HEK293 (cell line): ENCODE data around the gene SEC11A.

Experiments
- ATF2 ChIP-seq: fragments of 450-650 bp; formaldehyde crosslinking; IDR thresholded peaks from 2 replicates; pipeline ENCODE4 v1.5.1; 2016; ENCODE audit warnings: missing biosample characterization, missing genetic modification characterization, low read depth
- BCL11A ChIP-seq: fragments of 450-650 bp; formaldehyde crosslinking; IDR thresholded peaks from 2 replicates; pipeline ENCODE4 v1.5.1; 2016; ENCODE audit warnings: low read depth, missing biosample characterization, missing genetic modification characterization
- BCL6B ChIP-seq: fragments of 450-650 bp; formaldehyde crosslinking; IDR thresholded peaks from 2 replicates; pipeline ENCODE4 v1.5.1; 2017; ENCODE audit warnings: missing biosample characterization, missing genetic modification characterization
- CTCF ChIP-seq: fragments of 450-650 bp; formaldehyde crosslinking; IDR thresholded peaks from 2 replicates; pipeline ENCODE4 v1.5.1; 2016; ENCODE audit warnings: missing biosample characterization, missing genetic modification characterization
- KLF16 ChIP-seq: fragments of 450-650 bp; formaldehyde crosslinking; IDR thresholded peaks from 2 replicates; pipeline ENCODE4 v1.5.1; 2017; ENCODE audit warnings: missing biosample characterization, missing genetic modification characterization
- OVOL3 ChIP-seq: fragments of 450-650 bp; formaldehyde crosslinking; IDR thresholded peaks from 2 replicates; pipeline ENCODE4 v1.5.1; 2016; ENCODE audit warnings: missing biosample characterization, missing genetic modification characterization
- PRDM1 ChIP-seq: fragments of 450-650 bp; formaldehyde crosslinking; IDR thresholded peaks from 2 replicates; pipeline ENCODE4; 2016; ENCODE audit warnings: missing biosample characterization, missing genetic modification characterization
- SCRT1 ChIP-seq: fragments of 450-650 bp; formaldehyde crosslinking; IDR thresholded peaks from 2 replicates; pipeline ENCODE4 v1.5.1; 2016; ENCODE audit warnings: missing biosample characterization, missing genetic modification characterization, borderline replicate concordance
- SP3 ChIP-seq: fragments of 450-650 bp; formaldehyde crosslinking; IDR thresholded peaks from 2 replicates; pipeline ENCODE4 v1.5.1; 2016; ENCODE audit warnings: missing biosample characterization, missing genetic modification characterization
- YY1 ChIP-seq: fragments of 450-650 bp; formaldehyde crosslinking; IDR thresholded peaks from 2 replicates; pipeline ENCODE4 v1.5.1; 2018; ENCODE audit warnings: missing biosample characterization, missing genetic modification characterization
- ZBTB11 ChIP-seq: fragments of 450-650 bp; formaldehyde crosslinking; conservative IDR thresholded peaks from 2 replicates; pipeline ENCODE4 v1.5.1; 2016; ENCODE audit warnings: low read depth, missing biosample characterization, missing genetic modification characterization
- ZBTB26 ChIP-seq: fragments of 450-650 bp; formaldehyde crosslinking; optimal IDR thresholded peaks from 2 replicates; pipeline ENCODE3; 2016; ENCODE audit warnings: missing biosample characterization, mild to moderate bottlenecking, missing genetic modification characterization
- ZNF169 ChIP-seq: fragments of 450-650 bp; formaldehyde crosslinking; IDR thresholded peaks from 2 replicates; pipeline ENCODE4 v1.5.1; 2016; ENCODE audit warnings: missing biosample characterization, missing genetic modification characterization
- ZNF174 ChIP-seq: fragments of 450-650 bp; formaldehyde crosslinking; IDR thresholded peaks from 2 replicates; pipeline ENCODE4 v1.5.0; 2017; ENCODE audit warnings: missing biosample characterization, mild to moderate bottlenecking, missing genetic modification characterization
- ZNF202 ChIP-seq: fragments of 450-650 bp; formaldehyde crosslinking; IDR thresholded peaks from 2 replicates; pipeline ENCODE4 v1.5.1; 2016; ENCODE audit warnings: missing biosample characterization, missing genetic modification characterization, borderline replicate concordance
- ZNF280C ChIP-seq: fragments of 450-650 bp; formaldehyde crosslinking; IDR thresholded peaks from 2 replicates; pipeline ENCODE4 v1.5.1; 2016; ENCODE audit warnings: missing biosample characterization, missing genetic modification characterization
- ZNF324 ChIP-seq: fragments of 450-650 bp; formaldehyde crosslinking; IDR thresholded peaks from 2 replicates; pipeline ENCODE4 v1.5.1; 2016; ENCODE audit warnings: missing biosample characterization, missing genetic modification characterization
- ZNF350 ChIP-seq: fragments of 450-650 bp; formaldehyde crosslinking; IDR thresholded peaks from 2 replicates; pipeline ENCODE4 v1.5.0; 2017; ENCODE audit warnings: missing biosample characterization, mild to moderate bottlenecking, missing genetic modification characterization
- ZNF426 ChIP-seq: fragments of 450-650 bp; formaldehyde crosslinking; IDR thresholded peaks from 2 replicates; pipeline ENCODE4 v1.5.1; 2017; ENCODE audit warnings: missing biosample characterization, missing genetic modification characterization, mild to moderate bottlenecking, inconsistent platforms, moderate library complexity
- ZNF473 ChIP-seq: fragments of 450-650 bp; formaldehyde crosslinking; IDR thresholded peaks from 2 replicates; pipeline ENCODE4 v1.5.1; 2017; ENCODE audit warnings: missing biosample characterization, missing genetic modification characterization
- ZNF626 ChIP-seq: fragments of 450-650 bp; sonication (Bioruptor Pico); formaldehyde crosslinking; IDR thresholded peaks from 2 replicates; pipeline ENCODE4 v1.5.1; 2018; ENCODE audit warnings: missing biosample characterization, missing genetic modification characterization, inconsistent platforms
- ZNF639 ChIP-seq: fragments of 450-650 bp; formaldehyde crosslinking; IDR thresholded peaks from 2 replicates; pipeline ENCODE4 v1.5.1; 2016; ENCODE audit warnings: missing biosample characterization, missing genetic modification characterization
- ZNF658 ChIP-seq: fragments of 450-650 bp; formaldehyde crosslinking; IDR thresholded peaks from 2 replicates; pipeline ENCODE4; 2016; ENCODE audit warnings: missing biosample characterization, missing genetic modification characterization
- ZNF704 ChIP-seq: fragments of 450-650 bp; formaldehyde crosslinking; IDR thresholded peaks from 2 replicates; pipeline ENCODE4 v1.5.1; 2016; ENCODE audit warnings: missing biosample characterization, missing genetic modification characterization

Gene SEC11A

GRCh38 chr15:84658080-84658787, 57.7 kb downstream of the SEC11A start, which contains the start of gene NMB (continued):
- TF ChIP-seq ZNF639 (tag by site-specific recombination), result no peak
- no peak for TF ChIP-seq ZNF350 (tag by site-specific recombination)
- TF ChIP-seq SP3 (tag by site-specific recombination), result 0 out of 2 replicates have a peak, but pooled peaks have one; percentile 41
- TF ChIP-seq KLF16 (tag by site-specific recombination), result no peak
- no peak for TF ChIP-seq ZNF473
- TF ChIP-seq ZNF174 (tag by site-specific recombination), result no peak
- TF ChIP-seq PRDM1 (tag by site-specific recombination), result no peak
- no peak for TF ChIP-seq OVOL3
- no peak for TF ChIP-seq BCL6B
- TF ChIP-seq ZNF169 (tag by site-specific recombination), result no peak
- TF ChIP-seq ZNF202 (tag by site-specific recombination), result no peak
- no peak for TF ChIP-seq ZNF658 (tag by site-specific recombination)
- TF ChIP-seq ZBTB11 (tag by site-specific recombination), result peak; percentile 70
- peak; percentile 70 for TF ChIP-seq ZBTB26
- no peak for TF ChIP-seq ATF2 (tag by site-specific recombination)
- TF ChIP-seq CTCF, result peak; percentile 92
- no peak for TF ChIP-seq SCRT1 (tag by site-specific recombination)
- no peak for TF ChIP-seq ZNF324 (tag by site-specific recombination)
- no peak for TF ChIP-seq ZNF704
- TF ChIP-seq YY1, result no peak
- TF ChIP-seq ZNF626 (tag by site-specific recombination), result no peak
- peak; percentile 51; the same call in 1 of the 2 replicates for TF ChIP-seq BCL11A (tag by site-specific recombination)
- no peak for TF ChIP-seq ZNF280C (tag by site-specific recombination)
- no peak for TF ChIP-seq ZNF426 (tag by site-specific recombination)
